GM23248 (cell line): Measurements from ENCODE around the gene ADAMTS17. TPM values are rescaled to one million over a fixed set of nuclear protein-coding genes. Genes with fewer than 3 reads are reported as not detected.

ENCODE experiments used
- DNase-seq: peaks from one replicate; pipeline ENCODE4 v3.0.0-alpha.2; 2015
- H2AFZ ChIP-seq: fragments of 200-600 bp; sonication (generic); 2 replicates; pipeline ENCODE4 v1.6.1; 2016; ENCODE audit warnings: antibody characterized with exemption
- H3F3A ChIP-seq: fragments of 200-600 bp; sonication (generic); 2 replicates; pipeline ENCODE4 v1.6.1; 2016; ENCODE audit warnings: mild to moderate bottlenecking, antibody characterized with exemption, mixed run types; ENCODE audit not compliant: insufficient read depth
- H3K27ac ChIP-seq: fragments of 200-600 bp; sonication (generic); 2 replicates; pipeline ENCODE4 v1.5.1; 2016; ENCODE audit warnings: mild to moderate bottlenecking
- H3K27me3 ChIP-seq: fragments of 200-600 bp; sonication (generic); replicated peaks from 2 replicates; pipeline ENCODE4 v1.6.1; 2016; ENCODE audit warnings: mild to moderate bottlenecking; ENCODE audit not compliant: insufficient read depth
- H3K36me3 ChIP-seq: fragments of 200-600 bp; sonication (generic); 2 replicates; pipeline ENCODE4 v1.6.1; 2016; ENCODE audit warnings: low read depth, mild to moderate bottlenecking
- H3K4me1 ChIP-seq: fragments of 200-600 bp; sonication (generic); 2 replicates; pipeline ENCODE4 v1.6.1; 2016; ENCODE audit warnings: mild to moderate bottlenecking; ENCODE audit not compliant: insufficient read depth
- H3K4me2 ChIP-seq: fragments of 200-600 bp; sonication (generic); one replicate; pipeline ENCODE4 v1.6.1; 2016; ENCODE audit warnings: mild to moderate bottlenecking; ENCODE audit not compliant: unreplicated experiment
- H3K4me3 ChIP-seq: fragments of 200-600 bp; sonication (generic); 2 replicates; pipeline ENCODE4 v1.5.1; 2016; ENCODE audit warnings: mild to moderate bottlenecking
- H3K79me2 ChIP-seq: fragments of 200-600 bp; sonication (generic); 2 replicates; pipeline ENCODE4 v1.6.1; 2016; ENCODE audit warnings: mild to moderate bottlenecking; ENCODE audit not compliant: insufficient read depth
- H3K9ac ChIP-seq: fragments of 200-600 bp; sonication (generic); 2 replicates; pipeline ENCODE4 v1.6.1; 2016; ENCODE audit warnings: mild to moderate bottlenecking
- H3K9me2 ChIP-seq: fragments of 200-600 bp; sonication (generic); 2 replicates; pipeline ENCODE4 v1.6.1; 2016; ENCODE audit warnings: mixed run types, mild to moderate bottlenecking, moderate library complexity; ENCODE audit not compliant: insufficient read depth
- H3K9me3 ChIP-seq: fragments of 200-600 bp; sonication (generic); one replicate; pipeline ENCODE4 v1.6.1; 2017; ENCODE audit warnings: low read depth
- H4K20me1 ChIP-seq: fragments of 200-600 bp; sonication (generic); 2 replicates; pipeline ENCODE4 v1.6.0; 2016; ENCODE audit not compliant: insufficient read depth
- EZH2 ChIP-seq: fragments of 200-600 bp; sonication (generic); IDR thresholded peaks from 2 replicates; pipeline ENCODE4 v1.6.1; 2018; ENCODE audit warnings: antibody characterized with exemption, mild to moderate bottlenecking; ENCODE audit not compliant: insufficient read depth, poor library complexity, severe bottlenecking
- EZH2phosphoT487 ChIP-seq: fragments of 200-600 bp; sonication (generic); IDR thresholded peaks from 2 replicates; pipeline ENCODE4 v1.6.1; 2018; ENCODE audit warnings: antibody characterized with exemption, moderate library complexity, mild to moderate bottlenecking, low read depth; ENCODE audit not compliant: insufficient read depth
- WGBS, 2 experiments: methylation state at CpG; one replicate each; pipeline ENCODE4 v1.1.6; 2015 to 2017; ENCODE audit warnings: low lambda C conversion rate in 2 of 2, low coverage in 1 of 2; ENCODE audit errors: missing lambda C conversion rate in 2 of 2; 5-methylcytosine and 5-hydroxymethylcytosine counted together
- in situ Hi-C: fragments of 300-500 bp; cut with MboI; formaldehyde crosslinking; loops from 2 replicates; pipeline ENCODE4 v1.15.0; 2020
- polyA plus RNA-seq: library from polyadenylated mRNA; unstranded; fragments of >200 nt; fragmentation: Nextera tagmentation; extraction: Ambion mirVana; gene quantifications from 2 replicates; pipeline ENCODE4 v1.2.1, GENCODE V29; 2016
- total RNA-seq: library from RNA; depleted of rRNA; stranded (reverse); fragments of >200 nt; shearing (Covaris generic); gene quantifications from 2 replicates; pipeline ENCODE4 v1.2.3, GENCODE V29; 2014

Gene ADAMTS17
- total and polyA plus RNA-seq, 2 experiments from 2014 or later, result not detected

DNA sequence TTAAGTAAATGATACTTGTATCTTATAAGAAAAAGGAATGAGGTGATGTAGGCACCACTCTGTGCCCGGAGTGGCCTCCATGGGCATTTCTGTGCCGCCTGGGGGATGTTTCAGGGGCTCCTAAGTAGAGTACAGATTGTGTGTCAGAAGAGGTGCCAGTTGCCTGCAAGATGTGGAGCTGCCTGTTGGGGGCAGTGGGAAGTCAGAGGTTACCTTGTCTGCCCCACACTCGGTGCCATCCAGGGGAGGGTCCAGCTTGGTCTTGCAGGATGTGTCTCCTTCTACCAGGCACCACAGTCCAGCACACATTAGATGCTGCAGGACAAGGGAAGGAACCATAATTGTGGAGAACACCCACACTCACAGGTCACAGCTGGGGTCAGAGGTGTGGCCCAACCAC, 208.8 kb downstream of the ADAMTS17 start:
- in situ Hi-C loops, result no loop called here

GRCh38 chr15:100132309-100132708, 209.5 kb downstream of the ADAMTS17 start:
- in situ Hi-C loops, result no loop called here
- Histone ChIP-seq H3K4me3 (no peak overlapping the region), H4K20me1 (no peaks in the 10 kb centered on the region), H3K4me2 (no peak overlapping the region), H3K9me2 (no peaks in the 10 kb centered on the region), H3K27me3 (no peaks in the 10 kb centered on the region), H3K36me3 (no peaks in the 10 kb centered on the region), H3K79me2 (no peaks in the 10 kb centered on the region), H3K9me3 (no peaks in the 10 kb centered on the region), H2AFZ (no peak overlapping the region), H3K9ac (no peak overlapping the region), H3K27ac (no peak overlapping the region), H3F3A (no peaks in the 10 kb centered on the region), H3K4me1 (no peaks in the 10 kb centered on the region)
- WGBS, 2 experiments, result 67 to 69% methylated on average over 10 of the region's 10 CpGs
- no peak for DNase-seq
- TF ChIP-seq EZH2phosphoT487, result no peak
- TF ChIP-seq EZH2, result no peak

More for the DNA sequence above, 208.8 kb downstream of the ADAMTS17 start:
- no peaks in the 10 kb centered on the region for H4K20me1 ChIP-seq
- 43 to 46% methylated on average over 3 of the region's 3 CpGs for WGBS, 2 experiments
- no peaks in the 10 kb centered on the region for H3K4me1 ChIP-seq
- TF ChIP-seq EZH2 (no peak), EZH2phosphoT487 (no peak)
- H3K36me3 ChIP-seq, result no peaks in the 10 kb centered on the region
- no peak overlapping the region for H3K9ac ChIP-seq
- H2AFZ ChIP-seq, result no peak overlapping the region
- no peaks in the 10 kb centered on the region for H3K79me2 ChIP-seq
- H3K9me2 ChIP-seq, result no peaks in the 10 kb centered on the region
- no peaks in the 10 kb centered on the region for H3K9me3 ChIP-seq
- no peak overlapping the region for H3K27ac ChIP-seq
- H3F3A ChIP-seq, result no peaks in the 10 kb centered on the region
- no peak overlapping the region for H3K4me2 ChIP-seq
- no peaks in the 10 kb centered on the region for H3K27me3 ChIP-seq
- no peak for DNase-seq
- H3K4me3 ChIP-seq, result no peak overlapping the region

- no peaks in the 10 kb centered on the region for H3K36me3 ChIP-seq
- no peak overlapping the region for H3K4me3 ChIP-seq
- WGBS, 2 experiments, result 78 to 83% methylated on average over 18 to 23 of the region's 25 CpGs
- H3F3A ChIP-seq, result no peaks in the 10 kb centered on the region
- H3K27ac ChIP-seq, result no peak overlapping the region
- no peak overlapping the region for H2AFZ ChIP-seq
- TF ChIP-seq EZH2phosphoT487 (no peak), EZH2 (no peak)
- H3K4me2 ChIP-seq, result no peak overlapping the region
- H3K9me2 ChIP-seq, result no peaks in the 10 kb centered on the region
- in situ Hi-C loops, result no loop called here
- DNase-seq, result no peak
- no peaks in the 10 kb centered on the region for H3K27me3 ChIP-seq
- no peaks in the 10 kb centered on the region for H3K9me3 ChIP-seq
- no peaks in the 10 kb centered on the region for H3K4me1 ChIP-seq
- no peak overlapping the region for H3K9ac ChIP-seq
- no peaks in the 10 kb centered on the region for H4K20me1 ChIP-seq
- H3K79me2 ChIP-seq, result no peaks in the 10 kb centered on the region
Measured at GRCh38 chr15:100131321-100132224, 210.2 kb downstream of the ADAMTS17 start.

- H3K9me3 ChIP-seq, result no peaks in the 10 kb centered on the region
- H3K9ac ChIP-seq, result no peak overlapping the region
- H4K20me1 ChIP-seq, result no peaks in the 10 kb centered on the region
- H3K36me3 ChIP-seq, result no peaks in the 10 kb centered on the region
- no peaks in the 10 kb centered on the region for H3K27me3 ChIP-seq
- H3K4me2 ChIP-seq, result no peak overlapping the region
- no peaks in the 10 kb centered on the region for H3K79me2 ChIP-seq
- TF ChIP-seq EZH2phosphoT487 (no peak), EZH2 (no peak)
- H3K4me1 ChIP-seq, result no peaks in the 10 kb centered on the region
- 52 to 68% methylated on average over 8 to 9 of the region's 9 CpGs for WGBS, 2 experiments
- no peaks in the 10 kb centered on the region for H3K9me2 ChIP-seq
- no peak overlapping the region for H2AFZ ChIP-seq
- no peak overlapping the region for H3K4me3 ChIP-seq
- DNase-seq, result no peak
- H3K27ac ChIP-seq, result no peak overlapping the region
- no peaks in the 10 kb centered on the region for H3F3A ChIP-seq
- in situ Hi-C loops, result no loop called here
Measured at GRCh38 chr15:100129677-100130076, 212.1 kb downstream of the ADAMTS17 start.
